Endothelial cell of umbilical vein (primary cell): Measurements from ENCODE around the gene ZP1. TPM values are rescaled to one million over a fixed set of nuclear protein-coding genes. Genes with fewer than 3 reads are reported as not detected.

Source experiments
- BruUV-seq: library from RNA; stranded (reverse); fragments of 400-500 nt; replicated peaks from 2 replicates; lab custom pipeline; 2021; lab: Mats Ljungman, UMichigan
- CTCF ChIA-PET: fragments of 300-600, 350-600 bp; sonication (Branson Sonifier 250); formaldehyde crosslinking; loops from one replicate; lab custom pipeline; 2021; ENCODE audit warnings: antibody characterized with exemption, inconsistent platforms; lab: Charles Lee
- POLR2A ChIA-PET: fragments of 300-600, 350-600 bp; sonication (Branson Sonifier 250); formaldehyde crosslinking; loops from one replicate; lab custom pipeline; 2021; ENCODE audit warnings: antibody characterized with exemption, inconsistent platforms; lab: Charles Lee
- DNase-seq: peaks from one replicate; pipeline ENCODE4 v3.0.0-alpha.2; 2011; ENCODE audit warnings: low read depth, low spot score
- FAIRE-seq: peaks from 2 replicates; lab custom pipeline; 2011; peaks lifted over from hg19 to GRCh38; lab: Jason Lieb, UNC
- H2AFZ ChIP-seq: 2 replicates; pipeline ENCODE4 v1.6.0; 2012; ENCODE audit warnings: low read depth, low read length, control low read depth, inconsistent platforms
- H3K27ac ChIP-seq: 2 replicates; pipeline ENCODE4 v1.5.1; 2011; ENCODE audit warnings: low read depth, mild to moderate bottlenecking, control low read depth, low read length, moderate library complexity; ENCODE audit not compliant: insufficient read depth
- H3K27me3 ChIP-seq, 2 experiments: 2 replicates each; pipeline versions ENCODE4 v1.6.0 to v1.6.1; 2011; ENCODE audit warnings: low read length in 2 of 2, mixed read lengths in 1 of 2; ENCODE audit not compliant: control insufficient read depth in 2 of 2, insufficient read depth in 2 of 2
- H3K36me3 ChIP-seq, 2 experiments: 2 replicates in 1 of 2; 3 replicates in 1 of 2; pipeline ENCODE4 v1.5.1; 2011; ENCODE audit warnings: low read length in 2 of 2, mild to moderate bottlenecking in 1 of 2, moderate library complexity in 1 of 2; ENCODE audit not compliant: control insufficient read depth in 2 of 2, insufficient read depth in 2 of 2; ENCODE audit errors: extremely low read depth in 1 of 2
- H3K4me1 ChIP-seq: 3 replicates; pipeline ENCODE4 v1.5.1; 2011; ENCODE audit warnings: mild to moderate bottlenecking, low read length; ENCODE audit not compliant: control insufficient read depth, insufficient read depth; ENCODE audit errors: extremely low read depth
- H3K4me2 ChIP-seq: 2 replicates; pipeline ENCODE4 v1.6.1; 2011; ENCODE audit warnings: low read length, control low read depth, mixed read lengths; ENCODE audit not compliant: insufficient read depth
- H3K4me3 ChIP-seq, 3 experiments: fragments of 200-600 bp in 1 of 3; sonication (generic), shearing (Covaris generic) in 1 of 3; replicated peaks in 1 of 3; 2 replicates each; pipeline ENCODE4 v1.5.1; 2011 to 2016; ENCODE audit warnings: control low read depth in 3 of 3, low read length in 3 of 3, mild to moderate bottlenecking in 2 of 3, inconsistent platforms in 1 of 3, low read depth in 1 of 3, moderate library complexity in 1 of 3; ENCODE audit not compliant: insufficient read depth in 1 of 3
- H3K79me2 ChIP-seq: 2 replicates; pipeline ENCODE4 v1.6.0; 2012; ENCODE audit warnings: low read length, inconsistent platforms; ENCODE audit not compliant: control insufficient read depth, insufficient read depth
- H3K9ac ChIP-seq: replicated peaks from 2 replicates; pipeline ENCODE3; 2011; ENCODE audit warnings: low read length, control low read depth; ENCODE audit not compliant: insufficient read depth; ENCODE audit errors: extremely low read depth
- H3K9me1 ChIP-seq: replicated peaks from 3 replicates; pipeline ENCODE4 v1.6.0; 2011; ENCODE audit warnings: mild to moderate bottlenecking, low read length; ENCODE audit not compliant: control insufficient read depth, insufficient read depth; ENCODE audit errors: extremely low read depth
- H3K9me3 ChIP-seq: replicated peaks from 2 replicates; pipeline ENCODE4 v1.5.1; 2012; ENCODE audit warnings: low read length, inconsistent platforms; ENCODE audit not compliant: control insufficient read depth, insufficient read depth
- H4K20me1 ChIP-seq: replicated peaks from 2 replicates; pipeline ENCODE3; 2011; ENCODE audit warnings: mild to moderate bottlenecking, low read length; ENCODE audit not compliant: control insufficient read depth, insufficient read depth; ENCODE audit errors: extremely low read depth
- CTCF ChIP-seq, 2 donors: IDR thresholded peaks; 1 replicate in 1 of 2; 2 replicates in 1 of 2; pipeline ENCODE4 v1.5.1; 2011; ENCODE audit warnings: low read length in 2 of 2, mild to moderate bottlenecking in 2 of 2, moderate library complexity in 2 of 2, control low read depth in 1 of 2, inconsistent platforms in 1 of 2, low read depth in 1 of 2; ENCODE audit not compliant: insufficient read depth in 1 of 2; ENCODE audit errors: extremely low read depth in 1 of 2
- EZH2 ChIP-seq: IDR thresholded peaks from 2 replicates; pipeline ENCODE4 v1.6.1; 2012; ENCODE audit warnings: borderline replicate concordance, low read depth, mild to moderate bottlenecking, moderate library complexity, low read length, inconsistent platforms; ENCODE audit not compliant: severe bottlenecking
- FOS ChIP-seq: IDR thresholded peaks from 2 replicates; pipeline ENCODE4 v1.6.1; 2011; ENCODE audit warnings: mild to moderate bottlenecking, low read length, moderate library complexity, borderline replicate concordance; ENCODE audit not compliant: insufficient read depth
- GATA2 ChIP-seq: IDR thresholded peaks from 2 replicates; pipeline ENCODE4 v1.7.0; 2011; ENCODE audit warnings: low read depth, mild to moderate bottlenecking, moderate library complexity, mixed read lengths, low read length; ENCODE audit not compliant: insufficient read length, insufficient read depth
- JUN ChIP-seq: IDR thresholded peaks from 2 replicates; pipeline ENCODE4 v1.6.1; 2011; ENCODE audit warnings: borderline replicate concordance, low read depth; ENCODE audit not compliant: insufficient read length, insufficient read depth
- MYC ChIP-seq: IDR thresholded peaks from one replicate; pipeline ENCODE4 v1.6.1; 2011; ENCODE audit warnings: mild to moderate bottlenecking, low read depth, low read length
- POLR2A ChIP-seq: IDR thresholded peaks from 2 replicates; pipeline ENCODE4 v1.6.1; 2012; ENCODE audit warnings: low read depth, mild to moderate bottlenecking, control low read depth, low read length
- POLR2AphosphoS5 ChIP-seq: IDR thresholded peaks from 2 replicates; pipeline ENCODE4 v1.6.1; 2012; ENCODE audit warnings: low read depth, mild to moderate bottlenecking, control low read depth, low read length, moderate library complexity; ENCODE audit not compliant: insufficient read depth
- dilution Hi-C: fragments of 300-500 bp; cut with MboI; formaldehyde crosslinking; loops from one replicate; pipeline ENCODE4 v1.15.0; 2019; ENCODE audit warnings: low sequenced_read_pairs; ENCODE audit not compliant: extremely low pct_ligation_motif_present
- intact Hi-C: fragments of 100-400 bp; cut with micrococcal nuclease; formaldehyde crosslinking; loops from one replicate; pipeline ENCODE4 v1.10.0; 2022
- polyA plus RNA-seq, 4 experiments: library from polyadenylated mRNA; depleted of rRNA in 3 of 4; stranded (reverse) in 3 of 4; unstranded in 1 of 4; fragments of >200 nt; gene quantifications; 2 replicates each; pipeline versions ENCODE4 v1.2.1 to v1.2.3, GENCODE V29; 2011 to 2012; ENCODE audit warnings: missing spikeins in 1 of 4
- total RNA-seq: library from RNA; stranded (reverse); gene quantifications from 2 replicates; pipeline ENCODE4 v1.2.3, GENCODE V29; 2021

Gene ZP1
- total and polyA plus RNA-seq, 2 donors (not counting 3 experiments of a cell fraction or from before 2014, with no cell fraction given) = not detected

GRCh38 chr11:60899046-60899936 is 31.9 kb downstream of the ZP1 start:
- H3K4me3 ChIP-seq = no peak overlapping the region
- H2AFZ ChIP-seq = no peak overlapping the region
- peaks cover 2% of the 10 kb centered on the region for H3K4me1 ChIP-seq
- CTCF ChIA-PET = interaction anchor here (0.6 to 13.1 kb wide), 56 partner anchors 8 to 551 kb away, joined by 3 to 300 read pairs (median 5); partner anchors contain the start of genes PTGDR2, TMEM109, TMEM132A and ZP1
- BruUV-seq = no TSS peak
- dilution Hi-C loops = no loop called here
- POLR2A ChIA-PET = interaction anchor here (0.6 to 1.0 kb wide), 3 partner anchors 14 to 68 kb away, joined by 3 to 4 read pairs (median 4); partner anchors contain the start of gene TMEM109
- FAIRE-seq (peak; percentile 92), DNase-seq (peak; percentile 81)
- H3K36me3 ChIP-seq = peaks cover 43 to 56% of the 10 kb centered on the region in 2 experiments
- peak overlapping the region; percentile 1 for H3K27ac ChIP-seq
- H3K9me3 ChIP-seq = no peaks in the 10 kb centered on the region
- no peak overlapping the region for H3K9ac ChIP-seq
- TF ChIP-seq MYC (no peak), GATA2 (no peak), JUN (no peak), POLR2A (no peak), EZH2 (no peak), POLR2AphosphoS5 (no peak), CTCF (IDR thresholded peaks at IDR 0.05; ENCODE audit: extremely low read depth in 1 of 2, insufficient read depth in 1 of 2, low read depth in 1 of 2, low read length in 2 of 2) (peak; percentile 85 to 94), FOS (no peak)
- H3K9me1 ChIP-seq = no peaks in the 10 kb centered on the region
- intact Hi-C loops = loop anchor here (1.0 kb wide), 2 partner anchors 68 to 124 kb away; no protein-coding TSS in a partner anchor
- no peaks in the 10 kb centered on the region for H4K20me1 ChIP-seq
- H3K79me2 ChIP-seq = peaks cover 22% of the 10 kb centered on the region
- H3K27me3 ChIP-seq = no peaks in the 10 kb centered on the region
- no peak overlapping the region for H3K4me2 ChIP-seq
